Panc1 (cell line): ENCODE results near the gene SDK2. TPM values are rescaled to one million over a fixed set of nuclear protein-coding genes. Genes with fewer than 3 reads are reported as not detected.

Source experiments
- ATAC-seq: fragments of 200-7000 bp; cut with Tn5 transposase; 2 replicates; pipeline ENCODE4 v1.9.1; 2020; ENCODE audit warnings: mild to moderate bottlenecking, moderate library complexity
- BruUV-seq: library from RNA; stranded (reverse); fragments of 400-500 nt; replicated peaks from 2 replicates; lab custom pipeline; 2021; lab: Mats Ljungman, UMichigan
- CTCF ChIA-PET: fragments of 300-600 bp; sonication (Branson Sonifier 250); formaldehyde crosslinking; loops from one replicate; lab custom pipeline; 2022; ENCODE audit warnings: antibody characterized with exemption; lab: Charles Lee
- POLR2A ChIA-PET: fragments of 300-600 bp; sonication (Branson Sonifier 250); formaldehyde crosslinking; loops from one replicate; lab custom pipeline; 2022; ENCODE audit warnings: antibody characterized with exemption; lab: Charles Lee
- DNase-seq: peaks from one replicate; pipeline ENCODE4 v3.0.0-alpha.2; 2010; ENCODE audit warnings: low read depth, low spot score
- H3K27ac ChIP-seq: 2 replicates; pipeline ENCODE4 v1.5.1; 2011; ENCODE audit warnings: mild to moderate bottlenecking, low read length, inconsistent platforms
- H3K27me3 ChIP-seq: fragments of 200-500 bp; sonication (Bioruptor generic); 2 replicates; pipeline ENCODE4 v1.6.0; 2014; ENCODE audit warnings: low read length, inconsistent platforms; ENCODE audit not compliant: control insufficient read depth, insufficient read depth
- H3K36me3 ChIP-seq: fragments of 200-500 bp; sonication (Bioruptor generic); 2 replicates; pipeline ENCODE4 v1.5.1; 2014; ENCODE audit warnings: inconsistent platforms, mild to moderate bottlenecking, low read length, moderate library complexity; ENCODE audit not compliant: control insufficient read depth, insufficient read depth
- H3K4me1 ChIP-seq: 2 replicates; pipeline ENCODE4 v1.5.1; 2011; ENCODE audit warnings: inconsistent platforms, mild to moderate bottlenecking, low read length, moderate library complexity; ENCODE audit not compliant: control insufficient read depth, insufficient read depth
- H3K4me3 ChIP-seq, 2 experiments: 2 replicates each; pipeline ENCODE4 v1.5.1; 2011 to 2012; ENCODE audit warnings: low read depth in 2 of 2, low read length in 2 of 2, mild to moderate bottlenecking in 2 of 2, inconsistent platforms in 1 of 2, moderate library complexity in 1 of 2
- H3K9me3 ChIP-seq: fragments of 200-500 bp; sonication (Bioruptor generic); 2 replicates; pipeline ENCODE4 v1.5.1; 2014; ENCODE audit warnings: low read depth, mild to moderate bottlenecking, inconsistent platforms, low read length, moderate library complexity; ENCODE audit not compliant: control insufficient read depth, insufficient read depth
- CTCF ChIP-seq: fragments of 450-650 bp; IDR thresholded peaks from 2 replicates; pipeline ENCODE4 v1.5.1; 2017; ENCODE audit warnings: mild to moderate bottlenecking
- POLR2AphosphoS5 ChIP-seq: IDR thresholded peaks from 2 replicates; pipeline ENCODE4 v1.6.1; 2012; ENCODE audit warnings: mild to moderate bottlenecking, low read depth, low read length, moderate library complexity
- REST ChIP-seq, 2 experiments: IDR thresholded peaks; 2 replicates each; pipeline ENCODE4 v1.6.1; 2011 to 2012; ENCODE audit warnings: low read depth in 2 of 2, control low read depth in 1 of 2, low read length in 1 of 2, mild to moderate bottlenecking in 1 of 2, moderate library complexity in 1 of 2; ENCODE audit not compliant: insufficient read depth in 1 of 2
- SIN3A ChIP-seq: IDR thresholded peaks from 2 replicates; pipeline ENCODE4 v1.6.1; 2012; ENCODE audit warnings: low read depth, mild to moderate bottlenecking, low read length, moderate library complexity, borderline replicate concordance; ENCODE audit not compliant: insufficient read depth
- TCF7L2 ChIP-seq: IDR thresholded peaks from 2 replicates; pipeline ENCODE4 v1.6.1; 2011; ENCODE audit warnings: mild to moderate bottlenecking, low read depth, low read length, inconsistent platforms
- in situ Hi-C: cut with HindIII; loops from 2 replicates; pipeline ENCODE4 v1.10.0; 2016; ENCODE audit warnings: low sequenced_read_pairs, low pct_unique_long_range_greater_than_20kb
- intact Hi-C: fragments of 100-400 bp; cut with micrococcal nuclease; formaldehyde crosslinking; loops from one replicate; pipeline ENCODE4 v1.10.0; 2022; ENCODE audit not compliant: unreplicated experiment
- total RNA-seq: library from RNA; stranded (reverse); gene quantifications from one replicate; pipeline ENCODE4 v1.2.1, GENCODE V29; 2021; ENCODE audit not compliant: unreplicated experiment

SDK2 gene
- total RNA-seq, 1 experiment from 2014 or later, result 0.41 TPM

GRCh38 chr17:73465953-73466230 is 178.4 kb downstream of the SDK2 start:
- ChIA-PET CTCF (no interaction called here), POLR2A (no interaction called here)
- H3K27me3 ChIP-seq, result no peaks in the 10 kb centered on the region
- H3K4me3 ChIP-seq, result no peak overlapping the region
- intact Hi-C loops, result no loop called here
- no peak for DNase-seq
- H3K36me3 ChIP-seq, result no peaks in the 10 kb centered on the region
- H3K27ac ChIP-seq, result no peak overlapping the region
- in situ Hi-C loops, result no loop called here
- ATAC-seq, result 0 out of 2 replicates have a peak, but pooled peaks have one; percentile 32
- TF ChIP-seq SIN3A, result no peak
- TF ChIP-seq REST (IDR thresholded peaks at IDR 0.05; ENCODE audit: insufficient read depth in 1 of 2, low read depth in 2 of 2, low read length in 1 of 2), result no peak
- TF ChIP-seq CTCF, result no peak
- BruUV-seq, result no TSS peak
- H3K4me1 ChIP-seq, result no peaks in the 10 kb centered on the region
- H3K9me3 ChIP-seq, result no peaks in the 10 kb centered on the region

DNA sequence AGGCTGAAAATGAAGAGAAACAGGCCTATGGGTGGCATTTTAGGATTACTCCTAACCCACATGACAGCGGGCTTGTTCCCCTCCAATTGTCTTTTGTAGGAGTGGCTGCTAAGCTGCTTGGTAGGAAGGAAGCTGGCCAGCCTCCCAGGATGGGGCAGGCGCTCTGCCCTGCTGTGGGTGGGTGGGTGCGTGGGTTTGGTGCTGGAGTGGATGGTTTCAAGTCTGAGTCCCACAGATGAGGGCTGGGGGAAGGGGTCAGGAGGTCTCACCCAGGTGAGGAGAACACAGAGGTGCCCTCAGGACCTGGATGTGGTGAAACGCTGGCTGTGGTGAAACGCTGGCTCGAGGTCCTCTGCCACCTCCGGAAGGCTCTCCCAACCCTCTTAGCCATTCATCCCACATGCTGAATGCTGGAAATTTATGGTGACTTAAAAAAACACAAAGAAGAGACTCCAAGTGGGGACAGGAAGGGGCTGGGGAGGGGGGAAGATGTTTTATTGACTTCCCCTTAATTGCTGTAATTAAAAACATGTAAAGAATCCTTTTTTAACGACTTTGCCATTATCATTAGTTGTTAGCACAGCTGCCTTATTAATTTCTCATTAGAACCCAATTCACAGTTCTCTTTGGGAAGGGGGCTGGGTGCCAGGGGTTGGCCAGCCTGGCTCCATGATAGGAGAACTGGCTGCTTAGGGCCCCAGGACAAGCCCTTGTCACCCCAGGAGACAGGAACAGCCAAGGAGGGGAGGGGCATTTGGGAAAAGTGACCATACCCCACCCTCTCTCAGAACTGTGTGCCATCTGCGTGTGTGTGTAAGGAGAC is 178.9 kb downstream of the SDK2 start:
- H3K4me3 ChIP-seq, result no peak overlapping the region
- H3K4me1 ChIP-seq, result no peaks in the 10 kb centered on the region
- no peaks in the 10 kb centered on the region for H3K9me3 ChIP-seq
- H3K36me3 ChIP-seq, result no peaks in the 10 kb centered on the region
- intact Hi-C loops (no loop called here), in situ Hi-C loops (no loop called here)
- no peaks in the 10 kb centered on the region for H3K27me3 ChIP-seq
- CTCF ChIA-PET, result no interaction called here
- no TSS peak for BruUV-seq
- DNase-seq, result no peak
- ATAC-seq, result no peak
- H3K27ac ChIP-seq, result no peak overlapping the region
- TF ChIP-seq REST (IDR thresholded peaks at IDR 0.05; ENCODE audit: insufficient read depth in 1 of 2, low read depth in 2 of 2, low read length in 1 of 2) (no peak), SIN3A (no peak), POLR2AphosphoS5 (no peak), TCF7L2 (no peak), CTCF (no peak)
- POLR2A ChIA-PET, result no interaction called here
